IPS DF 4.7 (cell line): ENCODE results near the gene AP4S1.
"Not testable (repeated sequence)": the region's sequence is repeated elsewhere in the genome, so short reads cannot be mapped to it uniquely, and the experiment has no call there.

ENCODE experiments used
- DNase-seq: peaks from one replicate; pipeline ENCODE4 v3.0.0-alpha.2; 2013; ENCODE audit warnings: low spot score; ENCODE audit errors: extremely low read depth

AP4S1 gene

DNA sequence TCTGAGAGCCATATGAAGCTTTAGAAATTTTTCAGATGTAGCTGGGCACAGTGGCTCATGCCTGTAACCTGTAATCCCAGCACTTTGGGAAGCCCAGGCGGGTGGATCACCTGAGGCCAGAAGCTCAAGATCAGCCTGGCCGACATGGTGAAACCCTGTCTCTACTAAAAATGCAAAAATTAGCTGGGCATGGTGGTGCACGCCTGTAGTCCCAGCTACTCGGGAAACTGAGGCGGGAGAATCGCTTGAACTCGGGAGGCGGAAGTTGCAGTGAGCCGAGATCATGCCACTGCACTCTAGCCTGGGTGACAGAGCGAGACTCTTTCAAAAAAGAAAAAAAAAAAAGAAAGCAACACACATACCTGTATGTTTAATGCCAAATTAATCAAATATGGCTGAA is 17.4 kb downstream of the AP4S1 start:
- DNase-seq = not testable (repeated sequence)

DNA sequence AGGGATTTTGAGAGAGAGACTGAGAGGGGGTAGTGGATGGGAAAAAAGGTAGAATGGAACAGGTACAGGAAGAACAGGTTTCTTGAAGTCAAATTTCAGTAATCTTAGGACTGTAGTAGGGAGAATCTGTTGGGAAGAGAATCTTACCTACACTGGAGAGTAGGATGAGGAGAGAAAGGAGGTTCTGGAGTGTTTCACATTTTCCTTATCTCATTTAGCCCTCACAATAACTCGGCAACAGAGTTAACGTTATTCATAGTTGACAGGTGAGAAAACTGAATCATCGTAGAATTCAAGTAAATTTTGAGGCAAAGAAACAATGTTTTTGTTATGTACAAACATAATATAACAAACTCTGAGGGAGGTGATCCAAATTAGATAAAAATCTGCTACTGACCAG is 17.9 kb downstream of the AP4S1 start:
- DNase-seq = no peak

DNA sequence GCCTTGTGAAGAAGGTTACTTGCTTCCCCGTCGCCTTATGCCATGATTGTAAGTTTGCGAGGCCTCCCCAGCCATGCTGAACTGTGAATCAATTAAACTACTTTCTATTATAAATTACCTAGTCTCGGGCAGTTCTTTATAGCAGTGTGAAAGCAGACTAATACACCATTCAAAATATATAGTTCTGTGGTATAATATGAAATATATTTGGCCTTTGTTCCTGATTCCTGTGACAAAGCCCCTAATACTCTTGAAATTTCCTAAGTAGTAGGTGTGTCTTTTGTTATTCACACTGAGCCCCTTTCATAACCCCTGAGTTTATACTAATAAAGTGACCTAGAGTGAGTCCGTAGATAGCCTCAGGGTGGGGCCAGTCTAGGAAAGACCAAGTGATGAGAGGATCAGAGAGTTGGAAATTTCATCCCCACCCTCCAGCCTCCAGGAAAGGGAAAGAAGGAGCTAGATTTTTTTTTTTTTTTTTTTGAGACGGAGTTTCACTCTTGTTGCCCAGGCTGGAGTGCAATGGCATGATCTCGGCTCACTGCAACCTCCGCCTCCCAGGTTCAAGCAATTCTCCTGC is 20.1 kb downstream of the AP4S1 start:
- no peak for DNase-seq

DNA sequence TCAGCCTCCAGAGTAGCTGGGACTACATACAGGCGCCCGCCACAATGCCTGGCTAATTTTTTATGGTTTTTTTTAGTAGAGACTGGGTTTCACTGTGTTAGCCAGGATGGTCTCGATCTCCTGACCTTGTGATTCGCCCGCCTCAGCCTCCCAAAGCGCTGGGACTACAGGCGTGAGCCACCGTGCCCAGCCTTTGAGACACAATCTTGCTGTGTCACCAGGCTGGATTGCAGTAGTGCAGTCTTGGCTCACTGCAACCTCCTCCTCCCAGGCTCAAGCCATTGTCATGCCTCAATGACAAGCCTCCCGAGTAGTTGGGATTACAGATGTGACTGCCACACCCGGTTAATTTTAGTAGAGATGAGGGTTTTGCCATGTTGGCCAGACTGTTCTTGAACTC is 22.1 kb downstream of the AP4S1 start:
- DNase-seq = no peak

DNA sequence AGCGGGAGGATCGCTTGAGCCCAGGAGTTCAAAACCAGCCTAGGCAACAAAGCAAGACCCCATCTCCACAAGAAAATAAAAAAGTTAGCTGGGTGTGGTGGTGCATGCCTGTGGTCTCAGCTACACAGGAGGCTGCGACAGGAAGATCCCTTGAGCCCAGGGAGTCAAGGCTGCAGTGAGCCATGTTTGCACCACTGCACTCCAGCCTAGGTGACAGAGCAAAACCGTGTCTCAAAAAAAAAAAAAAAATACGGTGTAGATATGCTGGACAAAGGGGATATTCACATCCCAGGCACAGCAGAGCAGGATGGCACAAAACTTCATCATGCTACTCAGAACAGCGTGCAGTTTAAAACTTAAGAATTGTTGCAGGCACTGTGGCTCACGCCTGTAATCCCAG is 25.6 kb downstream of the AP4S1 start:
- DNase-seq = no peak

DNA sequence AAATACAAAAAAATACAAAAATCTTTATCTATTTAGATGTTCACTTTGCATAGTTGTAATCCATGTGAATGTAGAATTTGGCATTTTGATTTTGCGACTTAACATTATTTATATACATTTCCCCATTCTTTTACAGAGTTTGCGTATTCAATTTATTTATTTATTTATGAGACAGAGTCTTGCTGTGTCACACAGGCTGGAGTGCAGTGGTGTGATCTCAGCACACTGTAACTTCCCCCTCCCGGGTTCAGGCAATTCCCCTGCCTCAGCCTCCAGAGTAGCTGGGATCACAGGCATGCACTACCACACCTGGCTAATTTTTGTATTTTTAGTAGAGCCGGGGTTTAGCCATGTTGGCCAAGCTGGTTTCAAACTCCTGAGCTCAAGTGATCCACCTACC is 26.1 kb downstream of the AP4S1 start:
- no peak for DNase-seq

DNA sequence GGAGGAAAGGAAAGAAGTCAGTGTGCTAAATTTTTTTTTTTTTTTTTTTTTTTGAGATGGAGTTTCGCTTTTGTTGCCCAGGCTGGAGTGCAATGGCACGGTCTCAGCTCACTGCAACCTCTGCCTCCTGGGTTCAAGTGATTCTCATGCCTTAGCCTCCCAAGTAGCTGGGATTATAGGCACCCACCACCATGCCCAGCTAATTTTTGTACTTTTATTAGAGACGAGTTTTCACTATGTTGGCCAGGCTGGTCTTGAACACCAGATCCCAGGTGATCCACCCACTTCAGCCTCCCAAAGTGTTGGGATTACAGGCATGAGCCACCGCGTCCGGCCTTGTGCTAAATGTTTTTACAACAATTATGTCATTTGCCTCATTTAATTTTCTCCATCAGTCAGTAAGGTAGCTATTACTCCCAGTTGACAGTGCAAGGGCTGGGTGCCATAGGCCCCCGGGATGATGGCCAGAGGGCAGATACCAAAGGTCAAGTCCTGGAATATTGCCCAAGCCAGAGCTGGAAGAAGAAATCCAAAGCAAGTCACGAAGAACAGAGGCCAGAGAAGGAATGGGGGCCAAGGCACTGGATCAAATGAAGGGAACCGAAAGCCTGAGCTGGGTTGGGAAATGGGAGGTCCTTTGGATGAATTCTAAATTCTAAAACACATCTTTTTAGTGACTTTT is 27.6 kb downstream of the AP4S1 start:
- not testable (repeated sequence) for DNase-seq

DNA sequence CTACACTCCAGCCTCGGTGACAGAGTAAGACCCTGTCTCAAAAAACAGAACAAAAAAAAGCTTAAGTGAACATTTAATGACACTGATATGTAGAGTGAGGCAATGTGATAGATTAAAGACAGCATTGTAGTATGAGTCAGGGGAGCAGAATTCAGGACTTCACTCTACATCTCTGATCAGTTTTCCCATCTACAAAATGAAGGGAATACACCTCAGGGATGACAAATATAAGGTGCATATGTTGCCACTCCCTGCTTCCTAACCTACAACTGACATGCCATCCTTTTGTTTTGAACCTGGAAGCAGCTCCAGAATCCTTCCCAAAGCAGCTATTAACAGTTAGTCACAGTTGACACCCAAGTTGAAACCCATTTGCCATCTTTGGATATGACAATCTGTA is 31.6 kb downstream of the AP4S1 start:
- DNase-seq = no peak

DNA sequence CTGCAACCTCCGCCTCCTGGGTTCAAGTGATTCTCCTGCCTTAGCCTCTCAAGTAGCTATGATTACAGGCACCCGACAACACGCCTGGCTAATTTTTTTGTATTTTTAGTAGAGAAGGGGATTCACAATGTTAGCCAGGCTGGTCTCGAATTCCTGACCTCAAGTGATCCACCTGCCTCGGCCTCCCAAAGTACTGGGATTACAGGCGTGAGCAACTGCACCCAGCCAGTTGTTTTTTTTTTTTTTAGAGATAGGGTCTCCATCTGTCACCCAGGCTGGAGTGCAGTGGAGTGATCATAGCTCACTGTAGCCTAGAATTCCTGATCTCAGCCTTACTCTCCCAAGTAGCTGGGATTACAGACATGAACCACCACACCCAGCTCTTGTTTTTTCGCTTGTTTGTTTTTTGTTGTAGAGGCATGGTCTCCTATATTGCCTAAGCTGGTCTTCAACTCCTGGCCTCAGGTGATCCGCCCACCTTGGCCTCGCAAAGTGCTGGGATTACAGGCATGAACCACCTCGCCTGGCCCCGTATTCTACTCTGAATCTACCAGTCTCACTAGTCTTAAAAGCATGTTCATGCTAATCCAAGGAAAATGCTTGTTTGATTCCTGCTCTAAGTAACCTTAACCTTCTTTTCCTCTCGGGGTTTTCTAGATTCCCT is 32.4 kb downstream of the AP4S1 start:
- no peak for DNase-seq

DNA sequence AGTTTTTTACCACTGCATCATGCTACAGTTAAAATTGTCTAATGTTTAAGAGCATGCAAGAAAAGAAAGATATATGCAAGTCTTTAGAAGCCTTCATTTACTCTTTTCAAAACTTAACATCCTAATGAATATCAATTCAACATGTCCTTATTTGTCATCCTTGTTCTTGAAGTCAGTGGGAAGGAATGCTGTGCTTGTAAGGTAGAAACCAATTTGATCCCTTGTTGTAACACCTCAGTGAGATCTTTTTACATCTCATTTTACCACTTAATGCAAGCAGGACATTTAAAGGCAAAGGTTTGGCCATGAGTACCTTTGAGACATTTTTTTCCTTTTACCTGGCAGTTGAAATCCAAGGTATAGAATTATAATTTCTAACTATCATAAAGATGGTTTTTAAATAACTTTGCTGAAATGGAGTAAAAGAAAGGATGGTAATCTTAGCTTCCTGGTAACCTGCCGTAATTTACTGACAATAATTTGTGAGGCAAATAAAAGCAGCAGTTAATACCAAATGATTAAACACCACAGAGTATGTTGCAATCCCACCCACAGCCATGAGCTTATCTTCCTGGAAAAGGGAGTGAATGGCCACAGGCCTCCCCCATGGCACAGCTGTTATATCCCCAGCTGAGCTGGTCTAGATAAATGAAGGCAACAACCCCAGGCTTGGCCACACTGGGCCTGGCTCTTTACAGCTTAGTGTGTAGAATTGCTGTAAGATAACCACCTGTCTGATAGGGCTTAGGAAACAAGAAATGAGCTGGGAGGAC is 33.9 kb downstream of the AP4S1 start:
- no peak for DNase-seq

DNA sequence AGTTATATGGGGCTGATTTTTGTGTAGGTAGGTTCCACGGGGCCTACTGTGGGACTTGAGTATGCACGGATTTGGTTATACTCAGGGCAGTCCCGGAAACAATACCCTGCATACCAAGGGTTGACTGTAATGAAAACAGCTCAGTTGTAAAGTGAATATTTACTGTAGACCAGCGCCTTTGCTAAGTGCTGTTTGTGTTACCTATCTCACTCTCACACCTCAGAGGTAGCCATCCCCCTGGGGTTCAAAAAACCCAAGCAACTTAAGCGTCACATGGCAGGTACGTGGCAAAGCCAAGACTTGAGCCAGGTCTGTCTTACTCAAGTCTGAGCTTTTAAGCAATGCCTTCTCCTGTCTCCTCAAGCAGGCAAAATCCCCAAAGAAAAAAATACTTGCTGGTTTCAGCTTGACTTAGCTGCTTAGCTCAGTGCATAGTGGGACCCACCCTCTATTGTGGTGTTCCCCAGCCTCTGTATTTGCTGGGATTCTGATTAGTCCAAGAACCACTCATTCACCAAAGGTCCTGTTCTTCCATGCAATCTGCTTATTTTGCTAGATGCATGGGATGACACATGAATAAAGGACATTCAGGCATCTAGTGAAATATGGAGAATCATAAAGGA is 34.9 kb downstream of the AP4S1 start:
- DNase-seq = no peak

DNA sequence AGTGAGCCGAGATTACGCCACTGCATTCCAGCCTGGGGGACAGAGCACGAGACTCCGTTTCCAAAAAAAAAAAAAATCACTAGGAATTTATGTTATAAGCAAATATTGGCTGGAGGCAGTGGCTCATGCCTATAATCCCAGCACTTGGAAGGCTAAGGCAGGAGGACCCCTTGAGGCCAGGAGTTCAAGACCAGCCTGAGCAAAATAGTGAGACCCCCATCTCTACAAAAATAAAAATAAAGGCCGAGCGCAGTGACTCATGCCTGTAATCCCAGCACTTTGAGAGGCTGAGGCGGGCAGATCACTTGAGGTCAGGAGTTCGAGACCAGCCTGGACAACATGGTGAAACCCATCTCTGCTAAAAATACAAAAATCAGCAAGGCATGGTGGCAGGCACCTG is 37.5 kb downstream of the AP4S1 start:
- DNase-seq = not testable (repeated sequence)

DNA sequence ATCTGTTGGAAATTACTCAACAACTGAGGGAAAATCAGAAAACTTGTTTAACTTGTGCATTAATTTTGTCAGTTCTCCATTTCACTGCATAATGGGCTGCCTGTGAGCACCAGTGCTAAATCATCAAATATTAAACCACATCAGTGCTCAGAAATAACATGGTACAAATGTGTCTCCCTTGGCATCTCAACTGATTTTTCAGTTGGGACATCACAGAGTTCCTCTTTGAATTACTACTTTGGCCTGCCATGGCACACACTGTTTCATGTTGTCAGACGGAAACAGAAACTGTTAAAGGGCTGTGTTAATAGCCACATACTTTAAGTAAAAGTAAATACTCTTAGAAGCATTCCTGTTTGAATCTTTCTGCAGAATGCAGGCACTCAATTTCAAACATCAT is 42.8 kb downstream of the AP4S1 start:
- DNase-seq = no peak

DNA sequence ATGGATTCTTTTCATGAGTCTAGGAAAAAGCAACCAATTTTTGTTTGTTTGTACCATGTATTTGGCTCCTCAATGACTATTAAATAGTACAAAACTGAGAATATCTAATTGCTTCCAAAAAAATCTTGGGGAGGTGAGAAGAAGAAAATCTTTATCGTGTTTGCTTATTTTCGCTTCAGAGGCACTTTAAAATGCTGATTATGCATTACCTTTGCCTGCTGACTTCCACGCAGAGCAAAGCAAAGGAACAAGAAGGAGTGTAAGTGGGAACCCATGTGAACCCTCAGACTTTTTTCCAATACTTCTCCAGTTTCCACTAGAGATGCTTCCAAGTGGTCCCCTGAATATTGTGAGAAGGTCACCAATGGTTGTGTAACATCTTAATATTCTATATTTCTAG is 43.9 kb downstream of the AP4S1 start:
- no peak for DNase-seq

DNA sequence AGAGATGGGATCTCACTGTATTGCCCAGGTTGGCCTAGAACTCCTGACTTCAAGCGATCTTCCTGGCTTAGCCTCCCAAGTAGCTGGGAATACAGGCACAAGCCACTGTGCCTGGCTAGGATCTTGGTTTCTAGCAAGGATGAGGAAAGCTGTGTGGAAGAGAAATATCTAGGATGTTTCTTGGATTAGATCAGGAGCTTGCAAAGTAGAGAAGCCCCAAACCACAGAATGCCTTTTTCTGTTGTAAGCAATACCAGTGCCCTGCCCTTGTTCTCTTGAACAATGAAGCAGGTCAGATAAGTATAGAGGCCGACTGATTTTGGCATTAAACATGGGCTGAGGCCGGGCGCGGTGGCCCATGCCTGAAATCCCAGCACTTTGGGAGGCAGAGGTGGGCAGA is 45.0 kb downstream of the AP4S1 start:
- DNase-seq = no peak

DNA sequence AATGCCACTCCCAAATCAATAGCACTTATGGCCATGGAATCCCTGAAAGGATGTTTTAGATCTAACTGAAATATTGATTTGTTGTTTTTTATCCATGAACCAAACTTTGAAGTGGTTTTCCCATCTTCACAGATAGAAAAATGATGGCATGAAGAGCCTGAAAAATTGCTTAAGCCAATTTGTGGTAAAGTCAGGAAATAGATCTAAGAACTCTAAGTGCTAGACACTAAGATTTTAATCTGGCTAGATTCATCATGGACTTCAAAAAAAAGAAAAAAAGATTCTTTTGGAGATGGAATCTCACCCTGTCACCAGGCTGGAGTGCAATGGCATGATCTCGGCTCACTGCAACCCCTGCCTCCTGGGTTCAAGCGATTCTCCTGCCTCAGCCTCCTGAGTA is 45.7 kb downstream of the AP4S1 start:
- no peak for DNase-seq

DNA sequence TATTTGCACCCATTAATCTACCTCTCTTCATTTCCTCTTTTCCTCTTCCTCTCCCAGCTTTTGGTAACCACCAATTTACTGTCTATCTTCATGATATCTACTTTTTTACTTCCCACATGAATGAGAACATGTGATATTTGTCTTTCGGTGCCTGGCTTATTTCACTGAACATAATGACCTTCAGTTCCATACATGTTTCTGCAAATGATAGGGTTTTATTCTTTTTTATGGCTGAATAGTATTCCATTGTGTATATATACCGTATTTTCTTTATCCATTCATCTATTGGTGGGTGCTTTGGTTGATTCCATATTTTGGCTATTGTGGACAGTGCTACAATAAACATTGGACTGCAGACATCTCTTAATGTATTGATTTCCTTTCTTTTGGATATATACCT is 49.7 kb downstream of the AP4S1 start:
- no peak for DNase-seq

DNA sequence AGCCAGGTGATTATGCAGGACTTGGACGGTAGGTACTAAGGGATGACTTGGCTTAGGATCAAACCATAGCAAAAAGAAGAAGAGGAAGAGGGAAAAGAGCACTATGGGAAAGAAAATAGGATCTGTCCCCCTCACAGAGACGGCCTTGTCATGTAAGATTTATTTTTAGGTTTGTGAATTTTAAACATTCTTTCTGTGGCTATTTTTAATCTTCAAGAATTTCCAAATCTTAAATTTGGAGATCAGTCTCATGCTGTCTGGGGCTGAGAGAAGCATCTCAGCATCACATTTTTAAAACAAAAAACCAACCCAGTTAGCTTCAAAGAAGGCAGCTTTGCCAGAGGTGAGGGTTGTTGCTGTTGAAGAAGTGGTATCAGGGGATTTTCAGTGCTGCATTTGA is 53.3 kb downstream of the AP4S1 start:
- no peak for DNase-seq

DNA sequence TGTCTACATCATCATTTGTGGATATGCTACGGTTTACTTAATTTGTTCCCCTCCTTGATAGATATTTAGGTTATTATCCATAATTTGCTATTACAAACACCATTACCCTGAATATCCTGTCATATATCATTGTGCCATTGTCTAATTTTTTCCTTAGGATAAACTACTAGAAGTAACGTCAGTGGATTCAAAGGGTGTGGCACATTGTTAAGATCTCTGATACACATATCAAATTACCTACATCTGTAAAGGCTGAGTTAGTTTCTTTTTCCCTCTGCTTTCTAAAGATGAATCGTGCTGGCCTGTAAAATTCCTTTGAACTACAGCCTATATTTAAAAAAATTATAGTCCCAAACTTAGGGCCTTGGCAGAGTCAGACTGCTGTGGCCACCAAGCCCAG is 54.6 kb downstream of the AP4S1 start:
- DNase-seq = no peak

DNA sequence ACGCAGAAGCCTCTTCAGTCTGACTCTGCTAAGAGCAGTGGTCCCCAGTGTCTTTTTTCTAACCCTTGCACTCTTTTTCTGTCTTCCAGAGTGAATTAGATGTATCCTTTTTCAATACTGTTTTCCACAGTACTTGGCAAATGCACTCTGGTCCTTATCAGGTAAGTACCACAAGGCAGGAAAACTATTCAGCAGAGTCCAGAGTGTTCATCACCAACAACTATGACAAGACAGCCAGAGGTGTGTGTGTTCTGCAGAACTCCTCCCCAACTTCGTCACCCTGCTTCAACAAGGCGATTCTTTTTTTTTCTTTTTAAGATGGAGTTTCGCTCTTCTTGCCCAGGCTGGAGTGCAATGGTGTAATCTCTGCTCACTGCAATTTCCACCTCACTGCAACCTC is 55.0 kb downstream of the AP4S1 start:
- DNase-seq = no peak

DNA sequence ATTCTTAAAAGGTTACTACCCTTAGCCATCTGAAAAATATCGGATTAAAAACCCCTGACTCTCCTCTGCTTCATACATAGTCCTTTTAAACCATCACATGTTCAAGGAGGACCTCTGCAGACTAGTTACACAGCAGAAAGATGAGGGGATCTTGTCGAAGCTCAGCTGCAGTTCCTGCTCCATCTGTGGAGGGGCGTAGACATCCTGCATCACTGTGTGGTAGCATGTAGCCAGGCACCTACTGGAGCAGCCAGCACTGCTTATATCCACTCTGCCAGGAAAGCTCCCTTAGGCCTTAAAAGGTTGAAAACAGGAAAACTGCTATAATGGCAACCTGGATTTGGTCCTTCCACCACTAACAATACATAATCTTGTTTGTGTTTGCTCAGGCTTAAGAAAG is 58.3 kb downstream of the AP4S1 start:
- DNase-seq = no peak

DNA sequence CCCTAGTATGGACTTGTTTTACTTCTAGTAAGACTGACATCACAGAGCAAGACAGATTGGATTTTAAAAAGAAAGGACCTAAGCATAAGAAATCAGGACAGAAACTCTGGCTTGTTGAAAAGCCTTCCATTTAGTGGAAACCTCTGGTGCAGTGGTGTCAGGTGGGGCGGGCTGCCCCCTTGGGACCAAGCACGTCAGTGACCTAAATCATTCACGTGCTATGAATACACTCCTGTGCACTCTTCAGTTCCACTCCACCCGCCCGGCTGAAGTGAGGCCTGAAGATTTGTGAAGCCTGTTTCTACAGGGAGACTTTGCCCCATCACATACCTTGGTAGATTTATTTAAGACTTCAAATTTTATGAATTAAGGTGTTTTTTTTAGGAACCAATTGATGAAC is 58.9 kb downstream of the AP4S1 start:
- DNase-seq = no peak
